ENCODE measurements around the gene SLC1A2. TPM values are rescaled to one million over a fixed set of nuclear protein-coding genes. Genes with fewer than 3 reads are reported as not detected.

SLC1A2 gene
- total RNA-seq, 2 experiments from 2014 or later = not detected

DNA sequence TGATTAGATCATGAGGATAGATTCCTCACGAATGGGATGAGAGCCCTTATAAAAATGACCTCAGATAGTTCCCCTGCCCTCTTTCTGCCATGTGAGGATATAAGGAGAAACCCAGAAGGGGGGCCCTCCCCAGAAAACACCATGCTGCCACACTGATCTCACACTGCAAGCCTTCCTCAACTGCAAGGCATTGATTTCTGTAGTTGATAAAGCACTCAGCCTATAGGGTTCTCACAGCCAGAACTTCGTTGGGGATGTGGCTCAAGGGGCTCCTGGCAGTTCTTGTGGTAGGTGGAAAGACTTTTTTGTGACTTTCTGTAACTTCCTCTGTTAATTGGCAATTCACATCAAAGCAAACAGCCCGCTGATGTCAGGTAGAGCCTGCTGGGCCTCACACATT, 171.5 kb downstream of the SLC1A2 start:
- Mint-ChIP-seq H3K27me3 (no peaks in the 10 kb centered on the region), H3K27ac (no peak overlapping the region), H3K36me3 (ENCODE audit: low read depth) (peaks cover 2% of the 10 kb centered on the region), H3K4me1 (peaks cover 31% of the 10 kb centered on the region), H3K9me3 (ENCODE audit: low read depth) (peaks cover 8% of the 10 kb centered on the region), H3K4me3 (no peak overlapping the region)
- ATAC-seq (no peak), DNase-seq (no peak)
- intact Hi-C loops (cut with DNase I, micrococcal nuclease) = no loop called here
- POLR2A ChIA-PET = no interaction called here
- CTCF ChIA-PET = interaction anchor here (4.3 kb wide), 1 partner anchor 11 kb away, joined by 40 read pairs; no protein-coding TSS in a partner anchor

- ChIA-PET POLR2A (no interaction called here), CTCF (interaction anchor here (1.2 to 4.3 kb wide), 2 partner anchors 11 to 56 kb away, joined by 3 to 40 read pairs; no protein-coding TSS in a partner anchor)
- H3K4me1 Mint-ChIP-seq = peaks cover 35% of the 10 kb centered on the region
- no peaks in the 10 kb centered on the region for H3K27me3 Mint-ChIP-seq
- ATAC-seq (peak; percentile 80), DNase-seq (peak; percentile 53)
- peaks cover 8% of the 10 kb centered on the region for H3K9me3 Mint-ChIP-seq (ENCODE audit: low read depth)
- H3K4me3 Mint-ChIP-seq = no peak overlapping the region
- H3K27ac Mint-ChIP-seq = peak overlapping the region; percentile 13
- intact Hi-C loops (cut with DNase I, micrococcal nuclease) = no loop called here
- peaks cover 2% of the 10 kb centered on the region for H3K36me3 Mint-ChIP-seq (ENCODE audit: low read depth)
Measured at GRCh38 chr11:35247428-35247827, 171.9 kb downstream of the SLC1A2 start.

DNA sequence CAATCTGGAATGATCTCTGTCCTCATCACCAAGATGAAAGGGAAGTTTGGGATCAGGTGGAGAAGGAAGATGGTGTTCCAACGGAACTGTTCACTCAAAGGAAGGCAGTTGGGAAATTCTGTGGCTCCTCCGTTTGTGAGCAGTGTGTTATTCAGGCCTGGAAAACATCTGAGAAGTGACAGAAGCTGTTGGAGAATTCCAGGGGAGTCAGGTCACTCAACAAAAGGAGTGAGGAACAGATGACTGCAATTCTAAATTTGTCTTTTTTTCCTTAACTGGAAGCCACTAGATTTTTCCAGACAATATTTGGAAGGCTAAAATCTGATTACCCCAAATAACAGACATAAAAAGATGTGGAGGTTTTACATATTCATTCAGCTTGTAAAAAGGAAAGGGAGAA, 172.6 kb downstream of the SLC1A2 start:
- peaks cover 41% of the 10 kb centered on the region for H3K4me1 Mint-ChIP-seq
- POLR2A ChIA-PET = no interaction called here

DNA sequence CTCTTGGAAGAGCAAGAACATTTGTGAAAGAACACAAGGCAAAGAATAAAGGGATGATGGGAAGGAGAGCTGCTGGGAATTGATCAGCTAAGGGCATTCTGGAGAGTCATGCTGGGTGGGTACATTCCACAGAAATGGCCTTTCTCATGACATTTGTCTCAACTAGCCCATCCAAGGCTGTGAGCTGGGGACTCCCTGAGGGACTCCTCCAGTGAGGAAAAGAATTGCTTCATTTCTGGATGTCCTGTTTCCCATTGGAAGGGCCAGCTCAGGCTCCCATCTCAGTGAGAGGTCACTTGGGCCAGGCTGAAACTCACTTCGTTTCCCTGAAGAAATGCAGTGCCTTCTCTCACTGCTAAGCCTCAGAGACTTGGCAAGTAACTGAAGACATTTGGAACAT, 173.6 kb downstream of the SLC1A2 start:
- ATAC-seq = no peak
- intact Hi-C loops (cut with DNase I, micrococcal nuclease) = no loop called here
- no peak for DNase-seq
- CTCF ChIA-PET = interaction anchor here (0.7 to 4.3 kb wide), 8 partner anchors 9 to 319 kb away, joined by 3 to 40 read pairs (median 3); no protein-coding TSS in a partner anchor
- Mint-ChIP-seq H3K9me3 (ENCODE audit: low read depth) (peaks cover 8% of the 10 kb centered on the region), H3K27ac (no peak overlapping the region), H3K4me3 (no peak overlapping the region), H3K36me3 (ENCODE audit: low read depth) (peaks cover 2% of the 10 kb centered on the region), H3K4me1 (peaks cover 47% of the 10 kb centered on the region), H3K27me3 (no peaks in the 10 kb centered on the region)
- POLR2A ChIA-PET = no interaction called here

More for the DNA sequence above, 172.6 kb downstream of the SLC1A2 start:
- Mint-ChIP-seq H3K27ac (no peak overlapping the region), H3K9me3 (ENCODE audit: low read depth) (peaks cover 8% of the 10 kb centered on the region), H3K27me3 (no peaks in the 10 kb centered on the region), H3K36me3 (ENCODE audit: low read depth) (peaks cover 2% of the 10 kb centered on the region), H3K4me3 (no peak overlapping the region)
- no peak for DNase-seq
- intact Hi-C loops (cut with DNase I, micrococcal nuclease) = no loop called here
- no peak for ATAC-seq
- CTCF ChIA-PET = interaction anchor here (1.1 to 4.3 kb wide), 4 partner anchors 10 to 57 kb away, joined by 3 to 40 read pairs (median 3); no protein-coding TSS in a partner anchor

DNA sequence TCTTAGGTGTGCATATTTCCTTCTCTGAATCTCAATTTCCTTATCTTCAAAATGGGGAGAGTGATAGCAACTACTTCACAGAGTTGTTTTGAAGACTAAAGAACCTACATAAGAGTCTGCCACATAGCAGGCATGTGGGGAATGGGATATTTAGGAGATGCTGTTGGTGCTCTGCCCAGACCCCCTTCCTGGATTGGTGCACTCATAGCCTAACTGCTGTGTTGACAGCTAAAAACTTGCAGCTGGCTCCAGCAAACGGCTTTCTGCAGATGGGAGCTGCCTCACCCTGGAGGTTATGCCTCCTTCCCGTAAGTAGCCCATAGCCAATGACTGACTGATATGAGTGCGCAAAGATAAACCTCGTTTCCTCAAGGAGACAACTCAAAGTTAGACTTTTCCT, 174.3 kb downstream of the SLC1A2 start:
- H3K4me1 Mint-ChIP-seq = peaks cover 47% of the 10 kb centered on the region
- CTCF ChIA-PET = interaction anchor here (0.7 to 4.3 kb wide), 5 partner anchors 8 to 318 kb away, joined by 3 to 40 read pairs (median 3); no protein-coding TSS in a partner anchor
- ATAC-seq = no peak
- intact Hi-C loops (cut with DNase I, micrococcal nuclease) = no loop called here
- H3K4me3 Mint-ChIP-seq = no peak overlapping the region
- no peaks in the 10 kb centered on the region for H3K27me3 Mint-ChIP-seq
- POLR2A ChIA-PET = no interaction called here
- H3K36me3 Mint-ChIP-seq (ENCODE audit: low read depth) = peaks cover 2% of the 10 kb centered on the region
- no peak overlapping the region for H3K27ac Mint-ChIP-seq
- peaks cover 8% of the 10 kb centered on the region for H3K9me3 Mint-ChIP-seq (ENCODE audit: low read depth)
- DNase-seq = no peak

DNA sequence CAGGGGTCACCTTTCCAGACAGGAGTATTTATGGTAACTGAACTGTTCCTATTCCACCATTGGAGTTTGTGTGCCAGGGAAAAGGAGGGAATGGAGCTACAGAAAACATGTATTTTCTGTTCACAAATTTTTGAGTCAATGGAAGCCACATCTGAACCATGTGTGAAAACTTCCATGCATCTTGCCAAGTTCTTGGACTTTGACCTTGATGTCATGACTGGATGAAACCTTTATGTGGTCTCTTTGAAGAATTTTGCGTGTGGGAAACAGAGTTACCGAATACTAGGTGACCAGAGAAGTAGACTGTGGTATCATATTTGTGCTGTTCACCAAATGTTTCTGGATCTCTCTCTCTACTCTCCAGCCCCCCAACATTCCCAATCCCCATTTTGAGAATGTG, 175.6 kb downstream of the SLC1A2 start:
- Mint-ChIP-seq H3K27ac (no peak overlapping the region), H3K4me3 (no peak overlapping the region), H3K36me3 (ENCODE audit: low read depth) (peaks cover 2% of the 10 kb centered on the region), H3K27me3 (no peaks in the 10 kb centered on the region), H3K9me3 (ENCODE audit: low read depth) (peaks cover 3% of the 10 kb centered on the region), H3K4me1 (peaks cover 50% of the 10 kb centered on the region)
- DNase-seq (no peak), ATAC-seq (no peak)
- intact Hi-C loops (cut with DNase I, micrococcal nuclease) = loop anchor here in 1 of 2 experiments (5.0 kb wide), 1 partner anchor 94 kb away; no protein-coding TSS in a partner anchor
- CTCF ChIA-PET = interaction anchor here (0.8 to 4.3 kb wide), 3 partner anchors 7 to 12 kb away, joined by 3 to 40 read pairs (median 4); no protein-coding TSS in a partner anchor
- POLR2A ChIA-PET = no interaction called here

DNA sequence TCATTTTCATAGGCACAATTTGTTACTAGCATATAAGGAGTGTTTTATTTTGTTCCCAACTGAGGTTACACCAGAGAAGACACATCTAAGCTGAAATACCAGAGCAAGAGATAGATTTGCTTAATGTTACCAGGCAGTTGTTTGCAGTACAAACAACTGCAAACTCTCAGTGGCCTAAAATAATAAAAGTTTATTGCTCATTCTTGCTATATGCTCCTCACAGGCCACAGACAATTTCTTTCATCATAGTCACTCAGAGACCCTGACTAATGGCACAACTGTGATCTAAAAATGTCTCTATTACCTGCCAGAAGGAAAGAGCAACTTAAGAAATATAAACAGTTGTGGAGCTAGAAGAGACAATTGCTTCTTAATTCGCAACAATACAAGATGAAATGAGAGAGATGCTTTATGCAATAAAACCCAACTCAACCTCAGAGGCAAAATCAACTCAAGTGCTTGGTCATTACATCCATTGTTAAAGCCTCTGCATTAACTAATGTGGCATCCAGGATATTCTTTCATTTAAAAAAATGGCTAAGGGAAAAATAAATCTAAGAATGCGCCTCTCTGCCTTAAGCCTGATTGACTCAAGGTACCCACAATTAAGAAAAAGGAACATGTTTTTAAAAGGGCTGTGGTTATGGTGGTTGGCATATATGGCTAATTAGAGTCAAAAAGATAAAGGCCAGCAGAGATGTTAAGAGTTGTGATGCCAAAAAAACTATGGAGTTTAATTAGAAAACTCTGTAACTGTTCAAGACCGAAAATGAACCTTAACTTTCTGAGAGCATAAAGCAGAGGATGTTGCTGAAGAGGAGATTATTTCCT, 176.7 kb downstream of the SLC1A2 start:
- H3K27ac Mint-ChIP-seq = peak overlapping the region; percentile 55
- intact Hi-C loops (cut with DNase I, micrococcal nuclease) = loop anchor here in 1 of 2 experiments (5.0 kb wide), 1 partner anchor 95 kb away; no protein-coding TSS in a partner anchor
- POLR2A ChIA-PET = no interaction called here

DNA sequence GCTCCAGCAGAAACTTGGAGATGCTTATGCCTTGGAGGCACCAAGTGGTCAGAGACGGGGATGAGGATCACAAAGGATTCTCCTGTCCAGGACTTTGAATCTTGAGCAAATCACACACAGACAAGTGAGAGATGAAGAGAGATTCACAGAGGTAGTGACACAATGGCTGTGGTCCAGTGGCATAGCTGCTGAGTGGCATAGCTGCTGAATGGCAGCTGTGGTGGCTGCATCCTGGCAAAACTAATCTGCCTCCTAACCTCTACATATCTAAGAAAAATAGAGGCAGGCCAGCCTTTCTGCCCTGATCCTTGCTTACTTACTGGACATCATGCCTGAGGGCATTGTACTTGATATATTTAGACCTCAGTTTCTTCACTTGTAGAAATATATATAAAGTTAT, 177.8 kb downstream of the SLC1A2 start:
- ChIA-PET CTCF (interaction anchor here (0.6 to 1.5 kb wide), 10 partner anchors 26 to 333 kb away, joined by 3 to 5 read pairs (median 3); no protein-coding TSS in a partner anchor), POLR2A (no interaction called here)
- H3K36me3 Mint-ChIP-seq (ENCODE audit: low read depth) = no peaks in the 10 kb centered on the region
- DNase-seq (no peak), ATAC-seq (no peak)
- no peak overlapping the region for H3K4me3 Mint-ChIP-seq
- H3K27me3 Mint-ChIP-seq = no peaks in the 10 kb centered on the region
- peaks cover 51% of the 10 kb centered on the region for H3K4me1 Mint-ChIP-seq
- no peaks in the 10 kb centered on the region for H3K9me3 Mint-ChIP-seq (ENCODE audit: low read depth)
- intact Hi-C loops (cut with DNase I, micrococcal nuclease) = loop anchor here in 1 of 2 experiments (5.0 kb wide), 1 partner anchor 96 kb away; no protein-coding TSS in a partner anchor
- H3K27ac Mint-ChIP-seq = no peak overlapping the region

More for the DNA sequence above, 176.7 kb downstream of the SLC1A2 start:
- Mint-ChIP-seq H3K4me3 (no peak overlapping the region), H3K9me3 (ENCODE audit: low read depth) (no peaks in the 10 kb centered on the region), H3K36me3 (ENCODE audit: low read depth) (no peaks in the 10 kb centered on the region), H3K4me1 (peaks cover 51% of the 10 kb centered on the region), H3K27me3 (no peaks in the 10 kb centered on the region)
- ATAC-seq (peak; percentile 42), DNase-seq (no peak)
- CTCF ChIA-PET = interaction anchor here (0.6 to 1.5 kb wide), 10 partner anchors 25 to 351 kb away, joined by 3 to 5 read pairs (median 3); no protein-coding TSS in a partner anchor

- Mint-ChIP-seq H3K27me3 (no peaks in the 10 kb centered on the region), H3K36me3 (ENCODE audit: low read depth) (peaks cover 2% of the 10 kb centered on the region), H3K27ac (no peak overlapping the region), H3K4me1 (peaks cover 51% of the 10 kb centered on the region), H3K4me3 (no peak overlapping the region), H3K9me3 (ENCODE audit: low read depth) (no peaks in the 10 kb centered on the region)
- intact Hi-C loops (cut with DNase I, micrococcal nuclease) = loop anchor here in 1 of 2 experiments (5.0 kb wide), 1 partner anchor 96 kb away; no protein-coding TSS in a partner anchor
- ChIA-PET POLR2A (interaction anchor here (0.6 to 0.7 kb wide), 2 partner anchors 22 to 265 kb away, joined by 3 read pairs; no protein-coding TSS in a partner anchor), CTCF (interaction anchor here (0.6 to 1.5 kb wide), 4 partner anchors 14 to 243 kb away, joined by 3 to 8 read pairs (median 3); no protein-coding TSS in a partner anchor)
- no peak for DNase-seq
- ATAC-seq = no peak
Measured at GRCh38 chr11:35241083-35241482, 178.3 kb downstream of the SLC1A2 start.

DNA sequence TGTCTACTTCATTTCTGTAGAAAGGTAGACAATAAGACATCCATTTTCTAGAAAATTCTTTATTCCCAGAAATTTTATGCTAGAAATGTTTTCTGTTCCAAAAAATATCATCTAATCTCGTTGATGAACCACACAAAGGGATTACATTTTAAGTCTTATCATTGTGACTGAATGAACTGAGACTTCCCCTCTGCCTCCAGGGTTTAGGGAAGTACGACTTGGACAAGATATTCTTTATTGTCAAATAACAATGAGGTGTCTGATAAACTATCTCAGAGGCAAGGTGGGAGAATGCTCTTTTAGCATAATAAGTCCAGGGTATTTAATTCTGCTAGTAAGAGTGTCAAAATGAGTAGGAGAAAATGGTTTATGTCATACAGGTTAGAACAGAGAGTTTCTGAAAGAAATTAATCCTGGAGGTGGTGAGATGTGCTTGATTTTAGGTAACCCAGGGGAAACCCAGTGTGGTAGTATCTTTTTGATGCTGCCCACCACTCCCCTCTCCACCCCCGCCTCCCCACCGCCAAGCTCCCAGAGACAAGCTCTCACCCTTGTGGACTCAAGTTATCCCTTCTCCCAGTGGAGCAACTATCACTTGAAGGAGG, 179.8 kb downstream of the SLC1A2 start:
- ATAC-seq = no peak
- Mint-ChIP-seq H3K36me3 (ENCODE audit: low read depth) (peaks cover 9% of the 10 kb centered on the region), H3K4me1 (peaks cover 62% of the 10 kb centered on the region), H3K27me3 (no peaks in the 10 kb centered on the region), H3K4me3 (no peak overlapping the region), H3K27ac (no peak overlapping the region), H3K9me3 (ENCODE audit: low read depth) (peaks cover 6% of the 10 kb centered on the region)
- CTCF ChIA-PET = interaction anchor here (0.6 to 5.7 kb wide), 11 partner anchors 6 to 330 kb away, joined by 3 to 40 read pairs (median 4); no protein-coding TSS in a partner anchor
- POLR2A ChIA-PET = no interaction called here
- intact Hi-C loops (cut with DNase I, micrococcal nuclease) = loop anchor here (2.0 to 5.0 kb wide), 7 partner anchors 72 to 323 kb away; partner anchors contain the start of genes APIP (in 1 of the 2) and PDHX (in 1 of the 2)
- peak; percentile 24 for DNase-seq

GRCh38 chr11:35238882-35239281, 180.5 kb downstream of the SLC1A2 start:
- H3K27me3 Mint-ChIP-seq = no peaks in the 10 kb centered on the region
- no peak overlapping the region for H3K27ac Mint-ChIP-seq
- ChIA-PET CTCF (interaction anchor here (0.6 to 5.7 kb wide), 11 partner anchors 7 to 329 kb away, joined by 3 to 40 read pairs (median 4); no protein-coding TSS in a partner anchor), POLR2A (no interaction called here)
- no peak for ATAC-seq
- DNase-seq = no peak
- H3K4me3 Mint-ChIP-seq = no peak overlapping the region
- H3K36me3 Mint-ChIP-seq (ENCODE audit: low read depth) = peaks cover 15% of the 10 kb centered on the region
- H3K9me3 Mint-ChIP-seq (ENCODE audit: low read depth) = peaks cover 10% of the 10 kb centered on the region
- intact Hi-C loops (cut with DNase I, micrococcal nuclease) = loop anchor here (1.0 to 5.0 kb wide), 9 partner anchors 72 to 322 kb away; partner anchors contain the start of genes APIP (in 1 of the 2) and PDHX (in 1 of the 2)
- H3K4me1 Mint-ChIP-seq = peaks cover 69% of the 10 kb centered on the region

Data from activated CD4-positive, alpha-beta T cell treated with anti-CD3 and anti-CD28 coated beads for 36 hours (primary cell).